ENCODE data around the gene OCIAD2.

- TF ChIP-seq CTCF (IDR thresholded peaks at IDR 0.05) (no peak), POLR2A (IDR thresholded peaks at IDR 0.05) (no peak)
These were observed 5.8 kb upstream of the OCIAD2 start for GRCh38 chr4:48912349-48912748.
